ENCODE data around the gene TSPAN18. TPM values are rescaled to one million over a fixed set of nuclear protein-coding genes. Genes with fewer than 3 reads are reported as not detected.
A peak's percentile ranks its signal among the peaks of the same experiment; 100 is the strongest.

TSPAN18 gene
- total RNA-seq, 2 donors from 2014 or later, result 3.4 to 13.4 TPM

DNA sequence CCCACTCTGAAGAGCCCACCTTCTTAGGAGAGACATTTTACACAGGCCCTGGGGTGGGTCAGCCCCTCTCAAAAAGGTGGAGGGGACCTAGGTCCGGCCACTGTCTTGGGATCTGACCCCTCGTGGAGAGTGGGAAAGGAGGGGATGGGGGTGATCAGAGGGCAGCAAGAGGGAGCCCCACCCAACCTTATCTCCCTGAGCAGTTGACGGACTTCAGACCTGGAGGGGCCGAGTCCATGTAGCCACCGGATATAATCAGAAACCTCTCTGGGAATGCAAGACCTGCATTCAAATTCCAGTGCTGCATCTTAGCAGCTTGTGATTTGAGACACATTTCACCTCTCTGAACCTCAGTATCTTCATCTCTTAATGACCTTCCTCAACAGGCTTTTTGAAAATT, 179.9 kb downstream of the TSPAN18 start:
- intact Hi-C loops (cut with DNase I), result no loop called here
- Histone ChIP-seq H3K9ac (ENCODE audit: low read depth in 2 of 2, low read length in 2 of 2) (no peak overlapping the region), H3K36me3 (no peaks in the 10 kb centered on the region), H3K4me1 (no peaks in the 10 kb centered on the region), H3K4me3 (no peak overlapping the region), H3K9me3 (no peaks in the 10 kb centered on the region), H3K27me3 (no peaks in the 10 kb centered on the region), H3K27ac (no peak overlapping the region)
- DNase-seq, result no peak
- TF ChIP-seq, protein P1, sequence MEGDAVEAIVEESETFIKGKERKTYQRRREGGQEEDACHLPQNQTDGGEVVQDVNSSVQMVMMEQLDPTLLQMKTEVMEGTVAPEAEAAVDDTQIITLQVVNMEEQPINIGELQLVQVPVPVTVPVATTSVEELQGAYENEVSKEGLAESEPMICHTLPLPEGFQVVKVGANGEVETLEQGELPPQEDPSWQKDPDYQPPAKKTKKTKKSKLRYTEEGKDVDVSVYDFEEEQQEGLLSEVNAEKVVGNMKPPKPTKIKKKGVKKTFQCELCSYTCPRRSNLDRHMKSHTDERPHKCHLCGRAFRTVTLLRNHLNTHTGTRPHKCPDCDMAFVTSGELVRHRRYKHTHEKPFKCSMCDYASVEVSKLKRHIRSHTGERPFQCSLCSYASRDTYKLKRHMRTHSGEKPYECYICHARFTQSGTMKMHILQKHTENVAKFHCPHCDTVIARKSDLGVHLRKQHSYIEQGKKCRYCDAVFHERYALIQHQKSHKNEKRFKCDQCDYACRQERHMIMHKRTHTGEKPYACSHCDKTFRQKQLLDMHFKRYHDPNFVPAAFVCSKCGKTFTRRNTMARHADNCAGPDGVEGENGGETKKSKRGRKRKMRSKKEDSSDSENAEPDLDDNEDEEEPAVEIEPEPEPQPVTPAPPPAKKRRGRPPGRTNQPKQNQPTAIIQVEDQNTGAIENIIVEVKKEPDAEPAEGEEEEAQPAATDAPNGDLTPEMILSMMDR (IDR thresholded peaks at IDR 0.05), result no peak

DNA sequence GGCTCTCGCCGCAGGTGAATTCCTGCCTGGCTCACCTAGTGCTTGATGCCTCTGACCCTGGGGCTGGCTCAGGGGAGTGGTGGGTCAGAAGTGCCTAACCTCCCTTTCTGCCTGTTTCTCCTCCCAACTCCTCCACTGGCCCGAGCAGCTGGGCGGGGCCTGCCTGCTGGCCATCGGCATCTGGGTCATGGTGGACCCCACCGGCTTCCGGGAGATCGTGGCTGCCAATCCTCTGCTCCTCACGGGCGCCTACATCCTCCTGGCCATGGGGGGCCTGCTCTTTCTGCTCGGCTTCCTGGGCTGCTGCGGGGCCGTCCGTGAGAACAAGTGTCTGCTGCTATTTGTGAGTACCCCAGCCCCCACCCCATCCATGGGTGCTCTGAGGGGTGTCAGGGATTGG, 182.8 kb downstream of the TSPAN18 start:
- Histone ChIP-seq H3K4me1 (no peaks in the 10 kb centered on the region), H3K4me3 (no peak overlapping the region), H3K27me3 (no peaks in the 10 kb centered on the region), H3K27ac (no peak overlapping the region), H3K9ac (ENCODE audit: low read depth in 2 of 2, low read length in 2 of 2) (no peak overlapping the region), H3K36me3 (no peaks in the 10 kb centered on the region), H3K9me3 (no peaks in the 10 kb centered on the region)
- TF ChIP-seq, protein P1 (IDR thresholded peaks at IDR 0.05), result no peak
- intact Hi-C loops (cut with DNase I), result no loop called here
- no peak for DNase-seq

DNA sequence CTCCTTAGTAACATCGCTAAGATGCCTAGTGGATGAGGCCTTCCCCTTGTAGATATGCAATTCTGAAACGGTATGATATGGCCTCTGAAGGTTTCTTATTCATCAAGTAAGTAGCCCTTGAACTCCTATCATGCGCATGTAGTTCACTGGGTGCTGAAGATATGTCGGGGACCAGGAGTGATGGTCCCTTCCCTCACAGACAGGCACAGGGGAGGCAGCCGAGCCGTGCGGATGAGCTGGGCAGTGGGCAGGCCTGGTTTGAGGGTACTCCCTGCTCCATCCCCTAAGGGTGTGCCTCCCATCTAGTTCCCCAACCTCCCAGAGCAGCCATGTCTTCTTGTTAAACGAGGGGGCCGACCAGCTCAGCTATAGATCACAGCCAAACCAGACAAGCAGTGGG, 183.8 kb downstream of the TSPAN18 start:
- Histone ChIP-seq H3K27me3 (no peaks in the 10 kb centered on the region), H3K9me3 (no peaks in the 10 kb centered on the region)

GRCh38 chr11:44911029-44911814, 184.5 kb downstream of the TSPAN18 start:
- TF ChIP-seq, protein P1 (IDR thresholded peaks at IDR 0.05), result peak; percentile 80
- Histone ChIP-seq H3K9me3 (no peaks in the 10 kb centered on the region), H3K9ac (ENCODE audit: low read depth in 2 of 2, low read length in 2 of 2) (no peak overlapping the region), H3K4me1 (no peaks in the 10 kb centered on the region), H3K4me3 (no peak overlapping the region), H3K27me3 (no peaks in the 10 kb centered on the region), H3K27ac (no peak overlapping the region), H3K36me3 (no peaks in the 10 kb centered on the region)
- intact Hi-C loops (cut with DNase I), result loop anchor here (2.0 to 5.0 kb wide), 3 partner anchors 184 to 354 kb away; partner anchors contain the start of gene TSPAN18
- DNase-seq, result peak; percentile 91

More for the DNA sequence above, 183.8 kb downstream of the TSPAN18 start:
- Histone ChIP-seq H3K9ac (ENCODE audit: low read depth in 2 of 2, low read length in 2 of 2) (no peak overlapping the region), H3K4me3 (no peak overlapping the region), H3K4me1 (no peaks in the 10 kb centered on the region), H3K27ac (no peak overlapping the region), H3K36me3 (no peaks in the 10 kb centered on the region)
- no peak for DNase-seq
- TF ChIP-seq, protein P1 (IDR thresholded peaks at IDR 0.05), result no peak
- intact Hi-C loops (cut with DNase I), result loop anchor here (2.0 to 5.0 kb wide), 3 partner anchors 184 to 353 kb away; partner anchors contain the start of gene TSPAN18

DNA sequence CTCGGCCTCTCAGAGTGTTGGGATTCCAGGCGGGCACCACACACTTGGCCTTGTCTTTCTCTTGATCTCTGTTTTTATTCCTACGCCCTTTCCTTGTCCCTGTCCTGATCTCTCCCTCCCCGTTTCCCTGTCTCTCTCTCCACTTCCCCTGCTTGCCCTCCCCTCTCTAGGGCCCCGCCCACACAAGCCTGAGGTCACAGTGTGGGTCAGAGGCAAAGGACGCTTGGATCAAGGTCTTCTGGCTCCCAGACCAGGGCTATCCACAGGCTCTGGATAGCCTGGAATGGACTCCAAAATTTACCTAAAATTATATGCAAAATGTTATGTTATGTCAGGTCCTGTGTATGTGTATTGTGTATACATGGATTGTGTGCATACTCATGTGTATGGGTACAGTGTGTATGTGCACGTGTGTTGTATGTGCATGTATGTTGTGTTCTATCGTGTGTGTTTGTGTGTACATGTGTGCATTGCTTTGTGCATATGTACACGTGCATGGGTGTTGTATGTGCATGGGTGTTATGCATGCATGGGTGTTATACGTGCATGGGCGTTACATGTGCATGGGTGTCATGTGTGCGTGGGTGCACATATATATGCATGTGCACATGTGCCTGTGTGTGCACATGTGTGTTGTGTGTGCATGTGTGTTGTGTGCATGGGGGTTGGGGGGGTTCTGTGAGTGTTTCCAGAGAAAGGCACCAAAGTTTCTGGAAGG, 185.7 kb downstream of the TSPAN18 start:
- TF ChIP-seq, protein P1 (IDR thresholded peaks at IDR 0.05), result no peak
- H3K9ac ChIP-seq (ENCODE audit: low read depth in 2 of 2, low read length in 2 of 2), result no peak overlapping the region
- no peak overlapping the region for H3K4me3 ChIP-seq
- H3K27ac ChIP-seq, result no peak overlapping the region
- no peaks in the 10 kb centered on the region for H3K9me3 ChIP-seq
- H3K4me1 ChIP-seq, result no peaks in the 10 kb centered on the region
- H3K36me3 ChIP-seq, result no peaks in the 10 kb centered on the region
- intact Hi-C loops (cut with DNase I), result loop anchor here (5.0 kb wide), 1 partner anchor 355 kb away; no protein-coding TSS in a partner anchor
- no peak for DNase-seq
- H3K27me3 ChIP-seq, result no peaks in the 10 kb centered on the region

All from colonic mucosa (tissue), 4 donors.